GM12801 (cell line): ENCODE results near the gene CLASRP.

ENCODE experiments used
- CTCF ChIP-seq: IDR thresholded peaks from one replicate; pipeline ENCODE4 v1.5.1; 2011; ENCODE audit warnings: control low read depth; ENCODE audit not compliant: insufficient read length; ENCODE audit errors: extremely low read depth

The CLASRP gene

GRCh38 chr19:45045671-45046353, 7.0 kb downstream of the CLASRP start:
- no peak for TF ChIP-seq CTCF

GRCh38 chr19:45046355-45046754, 7.5 kb downstream of the CLASRP start:
- no peak for TF ChIP-seq CTCF

GRCh38 chr19:45047188-45047797, 8.4 kb downstream of the CLASRP start:
- TF ChIP-seq CTCF = no peak

GRCh38 chr19:45049073-45049736, 10.4 kb downstream of the CLASRP start:
- no peak for TF ChIP-seq CTCF

- TF ChIP-seq CTCF = no peak
Observed at GRCh38 chr19:45050036-45050435, 11.2 kb downstream of the CLASRP start.

- TF ChIP-seq CTCF = no peak
Observed at GRCh38 chr19:45051929-45052579, 13.2 kb downstream of the CLASRP start.

- TF ChIP-seq CTCF = no peak
Observed at GRCh38 chr19:45056831-45057230, 18.0 kb downstream of the CLASRP start.
